A549 (cell line): Measurements from ENCODE around the gene CEACAM1. TPM values are rescaled to one million over a fixed set of nuclear protein-coding genes. Genes with fewer than 3 reads are reported as not detected.

Experiments
- ATAC-seq, 2 experiments: fragments of 200-7000 bp in 1 of 2; fragments of >200 bp in 1 of 2; cut with Nextera tagmentation in 1 of 2; cut with Tn5 transposase in 1 of 2; 3 replicates each; pipeline versions ENCODE4 v1.8.0 to v1.9.1; 2018 to 2020; ENCODE audit warnings: mild to moderate bottlenecking in 1 of 2, moderate library complexity in 1 of 2
- CTCF ChIA-PET: fragments of 300-600 bp; sonication (Branson Sonifier 250); formaldehyde crosslinking; extraction: SDS; loops from one replicate; lab custom pipeline; 2021; ENCODE audit warnings: antibody characterized with exemption, inconsistent platforms; lab: Yijun Ruan, JAX
- POLR2A ChIA-PET: fragments of 350-600 bp; formaldehyde crosslinking; extraction: SDS; loops from one replicate; lab custom pipeline; 2021; ENCODE audit warnings: antibody characterized with exemption, inconsistent platforms; lab: Yijun Ruan, JAX
- DNase-seq, 2 experiments: peaks; one replicate each; pipeline versions ENCODE4 v3.0.0 to v3.0.0-alpha.2; 2011 to 2016; ENCODE audit warnings: low read depth in 1 of 2, low spot score in 1 of 2
- FAIRE-seq: peaks from 2 replicates; lab custom pipeline; 2011; peaks lifted over from hg19 to GRCh38; lab: Jason Lieb, UNC
- H3K27ac ChIP-seq, 2 experiments: fragments of >200 bp; sonication (Bioruptor Twin); formaldehyde crosslinking; 3 replicates each; pipeline ENCODE4 v1.5.1; 2016 to 2017
- H3K4me1 ChIP-seq: fragments of >200 bp; sonication (Bioruptor Twin); formaldehyde crosslinking; 3 replicates; pipeline ENCODE4 v1.6.1; 2016
- H3K4me2 ChIP-seq: fragments of >200 bp; sonication (Bioruptor Twin); formaldehyde crosslinking; 3 replicates; pipeline ENCODE4 v1.6.1; 2016
- H3K4me3 ChIP-seq: fragments of >200 bp; sonication (Bioruptor Twin); formaldehyde crosslinking; 3 replicates; pipeline ENCODE4 v1.5.1; 2016
- H3K9me3 ChIP-seq: fragments of >200 bp; sonication (Bioruptor Twin); formaldehyde crosslinking; 3 replicates; pipeline ENCODE4 v1.6.1; 2016
- BCL3 ChIP-seq: fragments of >200 bp; sonication (Bioruptor Twin); formaldehyde crosslinking; IDR thresholded peaks from 3 replicates; pipeline ENCODE4 v1.6.1; 2016
- CBX8 ChIP-seq: fragments of 200-600 bp; sonication (generic); IDR thresholded peaks from 2 replicates; pipeline ENCODE4 v1.6.1; 2016
- CHD2 ChIP-seq: fragments of 150-350 bp; IDR thresholded peaks from 2 replicates; pipeline ENCODE4 v1.6.1; 2014; ENCODE audit warnings: low read length; ENCODE audit not compliant: partially characterized antibody
- EHMT2 ChIP-seq: fragments of 200-600 bp; sonication (generic); IDR thresholded peaks from 2 replicates; pipeline ENCODE4 v1.6.1; 2016; ENCODE audit warnings: antibody characterized with exemption, low read depth, mild to moderate bottlenecking, moderate library complexity
- ELK1 ChIP-seq: fragments of 150-350 bp; IDR thresholded peaks from 2 replicates; pipeline ENCODE4 v1.6.1; 2014; ENCODE audit warnings: low read depth, mild to moderate bottlenecking, low read length
- FOSL2 ChIP-seq, 2 experiments: fragments of 450-650 bp in 1 of 2; fragments of >200 bp in 1 of 2; sonication (Bioruptor Twin) in 1 of 2; formaldehyde crosslinking; IDR thresholded peaks; 2 replicates each; pipeline versions ENCODE4 v1.5.0 to v1.6.1; 2016 to 2020; ENCODE audit warnings: mild to moderate bottlenecking in 1 of 2, moderate library complexity in 1 of 2
- FOXS1 ChIP-seq: fragments of 250-450 bp; sonication (Bioruptor Pico); IDR thresholded peaks from 2 replicates; pipeline ENCODE4 v1.5.0; 2020; ENCODE audit warnings: mild to moderate bottlenecking, moderate library complexity
- HDAC2 ChIP-seq: fragments of 200-600 bp; sonication (generic); IDR thresholded peaks from 2 replicates; pipeline ENCODE4 v1.6.1; 2016
- HMGXB4 ChIP-seq: fragments of 250-450 bp; sonication (Bioruptor Pico); IDR thresholded peaks from 2 replicates; pipeline ENCODE4 v1.5.0; 2021; ENCODE audit warnings: mild to moderate bottlenecking, moderate library complexity, borderline replicate concordance
- HOXB13 ChIP-seq: fragments of 250-450 bp; sonication (Bioruptor Pico); IDR thresholded peaks from 2 replicates; pipeline ENCODE4 v1.5.0; 2020; ENCODE audit warnings: low read depth, mild to moderate bottlenecking, moderate library complexity
- KDM1A ChIP-seq: fragments of 200-600 bp; sonication (generic); IDR thresholded peaks from 2 replicates; pipeline ENCODE4 v1.6.1; 2016; ENCODE audit warnings: low read depth, mild to moderate bottlenecking
- MAFK ChIP-seq: fragments of 450-650 bp; IDR thresholded peaks from 2 replicates; pipeline ENCODE4 v1.6.1; 2014; ENCODE audit not compliant: partially characterized antibody
- NPAS2 ChIP-seq: fragments of 250-450 bp; sonication (Bioruptor Pico); IDR thresholded peaks from 2 replicates; pipeline ENCODE4 v1.8.0; 2022; ENCODE audit warnings: mild to moderate bottlenecking, moderate library complexity, borderline replicate concordance
- RFX5 ChIP-seq: fragments of 450-650 bp; IDR thresholded peaks from 2 replicates; pipeline ENCODE4 v1.7.1; 2014; ENCODE audit warnings: antibody characterized with exemption, mild to moderate bottlenecking, moderate library complexity
- SREBF2 ChIP-seq: fragments of 450-650 bp; IDR thresholded peaks from 2 replicates; pipeline ENCODE4 v1.6.1; 2014; ENCODE audit warnings: mild to moderate bottlenecking, moderate library complexity
- ZFP36 ChIP-seq: fragments of 450-650 bp; IDR thresholded peaks from 2 replicates; pipeline ENCODE4 v1.6.1; 2014; ENCODE audit warnings: borderline replicate concordance; ENCODE audit not compliant: partially characterized antibody
- WGBS: methylation state at CpG from one replicate; pipeline ENCODE4 v1.1.6; 2017; ENCODE audit errors: missing lambda C conversion rate; 5-methylcytosine and 5-hydroxymethylcytosine counted together
- polyA plus RNA-seq, 4 experiments: library from polyadenylated mRNA; depleted of rRNA in 3 of 4; stranded (reverse); fragments of >200 nt; fragmentation: RNase III in 1 of 4; extraction: RNeasy Plus Mini Kit Qiagen cat#74134 plus additional on column Dnase treatment in 1 of 4; gene quantifications; 2 replicates in 3 of 4; 3 replicates in 1 of 4; pipeline ENCODE4 v1.2.3, GENCODE V29; 2011 to 2017

Gene CEACAM1
- polyA plus RNA-seq, 2 of the 4 experiments (the other 2 are of a cell fraction) = 0.52 to 8.9 TPM

- TF ChIP-seq NPAS2 (CRISPR knock-in tag) (no peak), FOXS1 (CRISPR knock-in tag) (no peak), EHMT2 (no peak), BCL3 (no peak), RFX5 (no peak), SREBF2 (no peak)
- FAIRE-seq = no peak
- Histone ChIP-seq H3K4me3 (no peak overlapping the region), H3K27ac (no peak overlapping the region), H3K9me3 (no peaks in the 10 kb centered on the region), H3K4me1 (no peaks in the 10 kb centered on the region), H3K4me2 (no peak overlapping the region)
- no peak for ATAC-seq
- 15% methylated on average over 1 of the region's 1 CpG for WGBS
- DNase-seq = no peak
- POLR2A ChIA-PET = no interaction called here
- CTCF ChIA-PET = interaction anchor here (0.7 to 9.6 kb wide), 7 partner anchors 11 to 135 kb away, joined by 3 to 83 read pairs (median 4); partner anchors contain the start of genes CEACAM1 and CEACAM8
These were observed 45.4 kb upstream of the CEACAM1 start for GRCh38 chr19:42573642-42574041.

GRCh38 chr19:42571116-42571515 is 42.8 kb upstream of the CEACAM1 start:
- 29% methylated on average over 2 of the region's 2 CpGs for WGBS
- Histone ChIP-seq H3K4me2 (no peak overlapping the region), H3K4me3 (no peak overlapping the region), H3K9me3 (no peaks in the 10 kb centered on the region), H3K27ac (no peak overlapping the region), H3K4me1 (no peaks in the 10 kb centered on the region)
- peak; percentile 82 for FAIRE-seq
- ATAC-seq = no peak
- POLR2A ChIA-PET = no interaction called here
- CTCF ChIA-PET = interaction anchor here (1.3 to 9.6 kb wide), 3 partner anchors 8 to 131 kb away, joined by 4 to 83 read pairs (median 28); partner anchors contain the start of gene CEACAM8
- TF ChIP-seq MAFK (no peak), ZFP36 (no peak), HDAC2 (no peak), CBX8 (no peak), ELK1 (no peak)
- TF ChIP-seq, all 56 proteins: peak for 0
- DNase-seq = no peak

GRCh38 chr19:42569193-42569592 is 40.9 kb upstream of the CEACAM1 start:
- no peak overlapping the region for H3K27ac ChIP-seq
- POLR2A ChIA-PET = no interaction called here
- no peak for ATAC-seq
- H3K9me3 ChIP-seq = no peaks in the 10 kb centered on the region
- FAIRE-seq = no peak
- no peak for TF ChIP-seq KDM1A
- H3K4me2 ChIP-seq = no peak overlapping the region
- CTCF ChIA-PET = interaction anchor here (0.6 to 9.6 kb wide), 6 partner anchors 8 to 199 kb away, joined by 3 to 83 read pairs (median 3); partner anchors contain the start of gene CEACAM8
- WGBS = 50% methylated on average over 2 of the region's 2 CpGs
- no peaks in the 10 kb centered on the region for H3K4me1 ChIP-seq
- no peak for DNase-seq
- no peak overlapping the region for H3K4me3 ChIP-seq

- no peak for TF ChIP-seq FOSL2 (IDR thresholded peaks at IDR 0.05)
- TF ChIP-seq FOSL2 (CRISPR knock-in tag; IDR thresholded peaks at IDR 0.05) = no peak
- no peak for TF ChIP-seq CHD2
- TF ChIP-seq HOXB13 (CRISPR knock-in tag) = no peak
- no peak for TF ChIP-seq HMGXB4 (CRISPR knock-in tag)
- TF ChIP-seq, all 56 proteins: peak for 0
- ATAC-seq = no peak
- 47% methylated on average over 4 of the region's 4 CpGs for WGBS
- Histone ChIP-seq H3K9me3 (no peaks in the 10 kb centered on the region), H3K27ac (no peak overlapping the region), H3K4me1 (no peaks in the 10 kb centered on the region), H3K4me2 (no peak overlapping the region), H3K4me3 (no peak overlapping the region)
- CTCF ChIA-PET = interaction anchor here (0.8 to 9.6 kb wide), 17 partner anchors 10 to 762 kb away, joined by 3 to 104 read pairs (median 6); partner anchors contain the start of gene CEACAM8
- FAIRE-seq = no peak
- no peak for DNase-seq
- POLR2A ChIA-PET = no interaction called here
These were observed 39.7 kb upstream of the CEACAM1 start for GRCh38 chr19:42568006-42568405.
